DOHH2 (cell line): Measurements from ENCODE around the gene CNN2.

Experiments used
- H3F3A ChIP-seq: fragments of 200-600 bp; sonication (generic), shearing (Covaris generic); 2 replicates; pipeline ENCODE4 v1.6.0; 2016; ENCODE audit warnings: antibody characterized with exemption, mild to moderate bottlenecking; ENCODE audit not compliant: control insufficient read depth, insufficient read depth
- H3K27ac ChIP-seq: fragments of 200-600 bp; sonication (generic); 2 replicates; pipeline ENCODE4 v1.5.1; 2014; ENCODE audit warnings: low read depth, mild to moderate bottlenecking, low read length, moderate library complexity
- H3K27me3 ChIP-seq: fragments of 200-600 bp; sonication (generic); 2 replicates; pipeline ENCODE4 v1.6.1; 2014; ENCODE audit warnings: mild to moderate bottlenecking, low read length, mixed read lengths; ENCODE audit not compliant: control insufficient read depth
- H3K36me3 ChIP-seq: fragments of 200-600 bp; sonication (generic); 2 replicates; pipeline ENCODE4 v1.6.1; 2014; ENCODE audit warnings: mild to moderate bottlenecking, low read length, moderate library complexity, mixed read lengths; ENCODE audit not compliant: control insufficient read depth
- H3K4me1 ChIP-seq: fragments of 200-600 bp; sonication (generic); 2 replicates; pipeline ENCODE4 v1.6.1; 2014; ENCODE audit warnings: mild to moderate bottlenecking, low read length, mixed read lengths; ENCODE audit not compliant: control insufficient read depth
- H3K4me2 ChIP-seq: fragments of 200-600 bp; sonication (generic); 2 replicates; pipeline ENCODE4 v1.6.0; 2014; ENCODE audit warnings: mild to moderate bottlenecking, low read length, moderate library complexity
- H3K4me3 ChIP-seq: fragments of 200-600 bp; sonication (generic); 2 replicates; pipeline ENCODE4 v1.5.1; 2014; ENCODE audit warnings: mild to moderate bottlenecking, low read length, mixed read lengths
- H3K79me2 ChIP-seq: fragments of 200-600 bp; sonication (generic); 2 replicates; pipeline ENCODE4 v1.6.1; 2014; ENCODE audit warnings: mild to moderate bottlenecking, low read length, mixed read lengths; ENCODE audit not compliant: control insufficient read depth
- H3K9me2 ChIP-seq: fragments of 200-600 bp; sonication (generic); replicated peaks from 2 replicates; pipeline ENCODE4 v1.6.1; 2014; ENCODE audit warnings: mild to moderate bottlenecking, low read length, mixed read lengths; ENCODE audit not compliant: control insufficient read depth
- H3K9me3 ChIP-seq: fragments of 200-600 bp; sonication (generic); 2 replicates; pipeline ENCODE4 v1.6.1; 2014; ENCODE audit warnings: antibody characterized with exemption, low read length, mixed read lengths; ENCODE audit not compliant: control insufficient read depth, insufficient read depth
- H4K20me1 ChIP-seq: fragments of 200-600 bp; sonication (generic); 2 replicates; pipeline ENCODE4 v1.6.0; 2014; ENCODE audit warnings: low read depth, mild to moderate bottlenecking, antibody characterized with exemption, low read length, moderate library complexity; ENCODE audit not compliant: control insufficient read depth, insufficient read depth
- EZH2phosphoT487 ChIP-seq: fragments of 200-600 bp; sonication (generic); IDR thresholded peaks from 2 replicates; pipeline ENCODE4 v1.6.1; 2017; ENCODE audit warnings: borderline replicate concordance, mild to moderate bottlenecking, antibody characterized with exemption, low read length, moderate library complexity, mixed read lengths
- TF ChIP-seq, protein P1 (sequence below): fragments of 200-600 bp; sonication (generic); IDR thresholded peaks from one replicate; pipeline ENCODE4 v1.5.1; 2014; ENCODE audit warnings: antibody characterized with exemption, mild to moderate bottlenecking, low read depth, low read length; ENCODE audit not compliant: poor library complexity, severe bottlenecking

Gene CNN2

DNA sequence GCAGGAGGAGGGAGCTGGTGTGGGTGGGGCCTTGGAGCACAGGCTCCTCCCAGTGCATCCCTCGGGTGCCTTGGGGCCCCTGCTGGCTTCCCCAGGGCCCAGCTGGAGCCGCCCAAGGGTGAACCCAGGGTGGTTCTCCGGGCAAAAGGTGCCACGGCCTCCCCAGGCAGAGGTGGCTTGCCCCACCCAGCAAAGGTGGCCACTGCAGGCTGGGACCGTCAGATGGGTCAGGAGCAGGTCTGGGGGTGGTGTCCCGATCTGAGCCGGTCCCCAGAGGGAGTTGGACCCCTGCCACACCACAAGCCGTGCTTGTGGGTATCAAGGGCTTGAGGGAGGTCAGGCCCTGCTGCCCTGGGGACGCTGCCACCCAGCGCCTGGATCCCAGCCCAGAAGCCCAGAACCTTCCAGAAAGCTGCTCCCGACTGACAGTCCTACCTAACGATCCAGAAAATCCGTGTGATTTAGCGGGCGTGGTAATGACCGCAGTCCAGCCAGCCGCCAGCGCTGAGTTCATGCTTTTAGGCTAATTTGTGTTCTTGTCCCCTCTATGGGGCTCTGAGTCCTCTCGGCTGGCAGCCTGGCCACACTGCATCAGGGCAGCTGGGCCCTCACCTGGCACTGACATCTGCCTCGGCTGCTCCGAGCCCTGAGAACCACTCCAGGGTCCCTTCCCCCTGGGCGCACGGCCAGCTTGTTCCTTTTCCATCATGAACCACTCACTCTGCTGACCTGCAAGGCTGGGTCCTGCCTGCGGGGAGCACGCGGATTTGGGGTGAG is 31.2 kb upstream of the CNN2 start:
- H3K27ac ChIP-seq = no peak overlapping the region
- peaks cover 5% of the 10 kb centered on the region for H3K4me1 ChIP-seq
- H3K4me2 ChIP-seq = no peak overlapping the region
- H3F3A ChIP-seq = peaks cover 3% of the 10 kb centered on the region; the same call in 1 of the 2 replicates
- H3K79me2 ChIP-seq = no peaks in the 10 kb centered on the region
- peaks cover 26% of the 10 kb centered on the region for H3K36me3 ChIP-seq
- no peaks in the 10 kb centered on the region for H3K9me2 ChIP-seq
- H3K9me3 ChIP-seq = peaks cover 4% of the 10 kb centered on the region; the same call in 1 of the 2 replicates
- no peak overlapping the region for H3K4me3 ChIP-seq
- H4K20me1 ChIP-seq = no peaks in the 10 kb centered on the region
- no peak for TF ChIP-seq EZH2phosphoT487
- TF ChIP-seq, protein P1, sequence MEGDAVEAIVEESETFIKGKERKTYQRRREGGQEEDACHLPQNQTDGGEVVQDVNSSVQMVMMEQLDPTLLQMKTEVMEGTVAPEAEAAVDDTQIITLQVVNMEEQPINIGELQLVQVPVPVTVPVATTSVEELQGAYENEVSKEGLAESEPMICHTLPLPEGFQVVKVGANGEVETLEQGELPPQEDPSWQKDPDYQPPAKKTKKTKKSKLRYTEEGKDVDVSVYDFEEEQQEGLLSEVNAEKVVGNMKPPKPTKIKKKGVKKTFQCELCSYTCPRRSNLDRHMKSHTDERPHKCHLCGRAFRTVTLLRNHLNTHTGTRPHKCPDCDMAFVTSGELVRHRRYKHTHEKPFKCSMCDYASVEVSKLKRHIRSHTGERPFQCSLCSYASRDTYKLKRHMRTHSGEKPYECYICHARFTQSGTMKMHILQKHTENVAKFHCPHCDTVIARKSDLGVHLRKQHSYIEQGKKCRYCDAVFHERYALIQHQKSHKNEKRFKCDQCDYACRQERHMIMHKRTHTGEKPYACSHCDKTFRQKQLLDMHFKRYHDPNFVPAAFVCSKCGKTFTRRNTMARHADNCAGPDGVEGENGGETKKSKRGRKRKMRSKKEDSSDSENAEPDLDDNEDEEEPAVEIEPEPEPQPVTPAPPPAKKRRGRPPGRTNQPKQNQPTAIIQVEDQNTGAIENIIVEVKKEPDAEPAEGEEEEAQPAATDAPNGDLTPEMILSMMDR = no peak
- H3K27me3 ChIP-seq = peaks cover 34% of the 10 kb centered on the region

DNA sequence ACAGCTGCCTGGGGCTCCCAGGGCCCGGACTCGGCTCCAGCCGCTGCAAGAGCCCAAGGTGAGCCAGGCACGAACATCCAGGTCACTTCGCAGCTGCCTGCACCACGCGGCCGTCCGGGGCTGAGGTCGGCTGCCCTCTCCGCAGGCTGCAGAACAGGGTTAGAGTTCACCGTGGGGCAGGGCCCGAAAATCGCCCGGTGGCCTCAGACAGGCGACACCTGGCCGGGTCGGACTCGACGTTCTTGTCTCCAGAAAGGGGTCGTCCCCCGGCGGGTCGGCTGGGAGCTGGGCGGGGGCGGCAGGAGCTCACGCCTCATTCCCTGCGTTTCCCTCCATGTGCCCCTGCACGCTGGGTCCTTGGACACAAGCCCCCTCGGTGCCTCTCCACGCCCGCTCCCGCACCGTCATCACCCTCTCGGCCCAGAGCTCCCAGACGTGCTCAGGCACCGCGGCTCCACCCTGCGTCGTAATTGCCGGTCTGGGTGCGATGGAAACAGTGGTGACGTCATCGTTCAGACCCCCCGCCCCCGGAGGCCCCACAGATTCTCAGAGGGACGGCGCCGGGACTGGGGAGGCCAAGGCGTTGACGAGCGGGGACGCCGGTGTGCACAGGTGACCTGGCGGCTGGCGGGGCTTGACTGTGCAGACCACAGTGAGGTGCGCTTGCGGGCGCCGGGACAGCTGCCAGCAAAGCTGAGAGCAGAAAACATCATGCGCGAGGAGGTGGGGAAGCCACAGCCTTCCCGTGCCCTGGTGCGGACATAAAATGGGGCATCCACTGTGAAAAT is 30.2 kb upstream of the CNN2 start:
- H3K79me2 ChIP-seq = no peaks in the 10 kb centered on the region
- H3K4me1 ChIP-seq = peaks cover 6% of the 10 kb centered on the region
- H3K36me3 ChIP-seq = peaks cover 16% of the 10 kb centered on the region
- H3K27me3 ChIP-seq = peaks cover 40% of the 10 kb centered on the region
- H3K27ac ChIP-seq = no peak overlapping the region
- H3F3A ChIP-seq = 0 out of 2 replicates have a peak, but pooled peaks cover 3% of the 10 kb centered on the region
- H3K4me2 ChIP-seq = no peak overlapping the region
- no peaks in the 10 kb centered on the region for H3K9me2 ChIP-seq
- no peaks in the 10 kb centered on the region for H3K9me3 ChIP-seq
- TF ChIP-seq, protein P1 = no peak
- TF ChIP-seq EZH2phosphoT487 = no peak
- H4K20me1 ChIP-seq = no peaks in the 10 kb centered on the region
- no peak overlapping the region for H3K4me3 ChIP-seq

DNA sequence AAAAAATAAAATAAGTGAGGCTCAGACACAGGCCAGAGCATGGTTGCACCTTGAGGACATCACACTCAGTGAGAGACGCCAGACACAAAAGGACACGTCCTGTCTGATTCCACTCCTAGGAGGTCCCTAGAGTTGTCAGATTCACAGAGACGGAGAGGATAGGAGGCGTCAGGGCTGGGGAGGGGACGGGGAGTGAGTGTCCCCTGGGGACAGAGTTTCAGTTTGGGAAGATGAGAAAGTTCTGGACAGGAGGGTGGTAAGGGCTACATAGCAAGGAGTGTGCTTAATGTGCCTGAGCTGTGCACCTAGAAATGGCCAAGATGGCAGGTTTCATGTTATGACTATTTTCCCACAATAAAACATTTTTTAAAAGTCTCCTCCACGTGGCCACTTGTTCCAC is 28.3 kb upstream of the CNN2 start:
- peaks cover 4% of the 10 kb centered on the region; the same call in 1 of the 2 replicates for H3K36me3 ChIP-seq
- no peak overlapping the region for H3K27ac ChIP-seq
- no peak overlapping the region for H3K4me2 ChIP-seq
- peaks cover 10% of the 10 kb centered on the region for H3K4me1 ChIP-seq
- no peaks in the 10 kb centered on the region for H4K20me1 ChIP-seq
- H3K9me3 ChIP-seq = no peaks in the 10 kb centered on the region
- H3K9me2 ChIP-seq = no peaks in the 10 kb centered on the region
- peaks cover 44% of the 10 kb centered on the region for H3K27me3 ChIP-seq
- no peak for TF ChIP-seq EZH2phosphoT487
- TF ChIP-seq, protein P1 = no peak
- 0 out of 2 replicates have a peak, but pooled peaks cover 3% of the 10 kb centered on the region for H3F3A ChIP-seq
- H3K79me2 ChIP-seq = no peaks in the 10 kb centered on the region
- H3K4me3 ChIP-seq = no peak overlapping the region
